Endothelial cell of umbilical vein (primary cell): ENCODE data around the gene NT5DC4. TPM values are rescaled to one million over a fixed set of nuclear protein-coding genes. Genes with fewer than 3 reads are reported as not detected.

Source experiments
- BruUV-seq: library from RNA; stranded (reverse); fragments of 400-500 nt; replicated peaks from 2 replicates; lab custom pipeline; 2021; lab: Mats Ljungman, UMichigan
- CTCF ChIA-PET: fragments of 300-600, 350-600 bp; sonication (Branson Sonifier 250); formaldehyde crosslinking; loops from one replicate; lab custom pipeline; 2021; ENCODE audit warnings: antibody characterized with exemption, inconsistent platforms; lab: Charles Lee
- POLR2A ChIA-PET: fragments of 300-600, 350-600 bp; sonication (Branson Sonifier 250); formaldehyde crosslinking; loops from one replicate; lab custom pipeline; 2021; ENCODE audit warnings: antibody characterized with exemption, inconsistent platforms; lab: Charles Lee
- DNase-seq: peaks from one replicate; pipeline ENCODE4 v3.0.0-alpha.2; 2011; ENCODE audit warnings: low read depth, low spot score
- FAIRE-seq: peaks from 2 replicates; lab custom pipeline; 2011; peaks lifted over from hg19 to GRCh38; lab: Jason Lieb, UNC
- H2AFZ ChIP-seq: 2 replicates; pipeline ENCODE4 v1.6.0; 2012; ENCODE audit warnings: low read depth, low read length, control low read depth, inconsistent platforms
- H3K27ac ChIP-seq: 2 replicates; pipeline ENCODE4 v1.5.1; 2011; ENCODE audit warnings: low read depth, mild to moderate bottlenecking, control low read depth, low read length, moderate library complexity; ENCODE audit not compliant: insufficient read depth
- H3K27me3 ChIP-seq, 2 experiments: 2 replicates each; pipeline versions ENCODE4 v1.6.0 to v1.6.1; 2011; ENCODE audit warnings: low read length in 2 of 2, mixed read lengths in 1 of 2; ENCODE audit not compliant: control insufficient read depth in 2 of 2, insufficient read depth in 2 of 2
- H3K36me3 ChIP-seq, 2 experiments: 2 replicates in 1 of 2; 3 replicates in 1 of 2; pipeline ENCODE4 v1.5.1; 2011; ENCODE audit warnings: low read length in 2 of 2, mild to moderate bottlenecking in 1 of 2, moderate library complexity in 1 of 2; ENCODE audit not compliant: control insufficient read depth in 2 of 2, insufficient read depth in 2 of 2; ENCODE audit errors: extremely low read depth in 1 of 2
- H3K4me1 ChIP-seq: 3 replicates; pipeline ENCODE4 v1.5.1; 2011; ENCODE audit warnings: mild to moderate bottlenecking, low read length; ENCODE audit not compliant: control insufficient read depth, insufficient read depth; ENCODE audit errors: extremely low read depth
- H3K4me2 ChIP-seq: 2 replicates; pipeline ENCODE4 v1.6.1; 2011; ENCODE audit warnings: low read length, control low read depth, mixed read lengths; ENCODE audit not compliant: insufficient read depth
- H3K4me3 ChIP-seq, 3 experiments: fragments of 200-600 bp in 1 of 3; sonication (generic), shearing (Covaris generic) in 1 of 3; replicated peaks in 1 of 3; 2 replicates each; pipeline ENCODE4 v1.5.1; 2011 to 2016; ENCODE audit warnings: control low read depth in 3 of 3, low read length in 3 of 3, mild to moderate bottlenecking in 2 of 3, inconsistent platforms in 1 of 3, low read depth in 1 of 3, moderate library complexity in 1 of 3; ENCODE audit not compliant: insufficient read depth in 1 of 3
- H3K79me2 ChIP-seq: 2 replicates; pipeline ENCODE4 v1.6.0; 2012; ENCODE audit warnings: low read length, inconsistent platforms; ENCODE audit not compliant: control insufficient read depth, insufficient read depth
- H3K9ac ChIP-seq: replicated peaks from 2 replicates; pipeline ENCODE3; 2011; ENCODE audit warnings: low read length, control low read depth; ENCODE audit not compliant: insufficient read depth; ENCODE audit errors: extremely low read depth
- H3K9me1 ChIP-seq: replicated peaks from 3 replicates; pipeline ENCODE4 v1.6.0; 2011; ENCODE audit warnings: mild to moderate bottlenecking, low read length; ENCODE audit not compliant: control insufficient read depth, insufficient read depth; ENCODE audit errors: extremely low read depth
- H3K9me3 ChIP-seq: replicated peaks from 2 replicates; pipeline ENCODE4 v1.5.1; 2012; ENCODE audit warnings: low read length, inconsistent platforms; ENCODE audit not compliant: control insufficient read depth, insufficient read depth
- H4K20me1 ChIP-seq: replicated peaks from 2 replicates; pipeline ENCODE3; 2011; ENCODE audit warnings: mild to moderate bottlenecking, low read length; ENCODE audit not compliant: control insufficient read depth, insufficient read depth; ENCODE audit errors: extremely low read depth
- CTCF ChIP-seq, 2 donors: IDR thresholded peaks; 1 replicate in 1 of 2; 2 replicates in 1 of 2; pipeline ENCODE4 v1.5.1; 2011; ENCODE audit warnings: low read length in 2 of 2, mild to moderate bottlenecking in 2 of 2, moderate library complexity in 2 of 2, control low read depth in 1 of 2, inconsistent platforms in 1 of 2, low read depth in 1 of 2; ENCODE audit not compliant: insufficient read depth in 1 of 2; ENCODE audit errors: extremely low read depth in 1 of 2
- EZH2 ChIP-seq: IDR thresholded peaks from 2 replicates; pipeline ENCODE4 v1.6.1; 2012; ENCODE audit warnings: borderline replicate concordance, low read depth, mild to moderate bottlenecking, moderate library complexity, low read length, inconsistent platforms; ENCODE audit not compliant: severe bottlenecking
- FOS ChIP-seq: IDR thresholded peaks from 2 replicates; pipeline ENCODE4 v1.6.1; 2011; ENCODE audit warnings: mild to moderate bottlenecking, low read length, moderate library complexity, borderline replicate concordance; ENCODE audit not compliant: insufficient read depth
- GATA2 ChIP-seq: IDR thresholded peaks from 2 replicates; pipeline ENCODE4 v1.7.0; 2011; ENCODE audit warnings: low read depth, mild to moderate bottlenecking, moderate library complexity, mixed read lengths, low read length; ENCODE audit not compliant: insufficient read length, insufficient read depth
- JUN ChIP-seq: IDR thresholded peaks from 2 replicates; pipeline ENCODE4 v1.6.1; 2011; ENCODE audit warnings: borderline replicate concordance, low read depth; ENCODE audit not compliant: insufficient read length, insufficient read depth
- MAX ChIP-seq: IDR thresholded peaks from 2 replicates; pipeline ENCODE4 v1.6.1; 2011; ENCODE audit not compliant: insufficient read depth, insufficient read length
- MYC ChIP-seq: IDR thresholded peaks from one replicate; pipeline ENCODE4 v1.6.1; 2011; ENCODE audit warnings: mild to moderate bottlenecking, low read depth, low read length
- POLR2A ChIP-seq: IDR thresholded peaks from 2 replicates; pipeline ENCODE4 v1.6.1; 2012; ENCODE audit warnings: low read depth, mild to moderate bottlenecking, control low read depth, low read length
- POLR2AphosphoS5 ChIP-seq: IDR thresholded peaks from 2 replicates; pipeline ENCODE4 v1.6.1; 2012; ENCODE audit warnings: low read depth, mild to moderate bottlenecking, control low read depth, low read length, moderate library complexity; ENCODE audit not compliant: insufficient read depth
- dilution Hi-C: fragments of 300-500 bp; cut with MboI; formaldehyde crosslinking; loops from one replicate; pipeline ENCODE4 v1.15.0; 2019; ENCODE audit warnings: low sequenced_read_pairs; ENCODE audit not compliant: extremely low pct_ligation_motif_present
- intact Hi-C: fragments of 100-400 bp; cut with micrococcal nuclease; formaldehyde crosslinking; loops from one replicate; pipeline ENCODE4 v1.10.0; 2022
- polyA plus RNA-seq, 4 experiments: library from polyadenylated mRNA; depleted of rRNA in 3 of 4; stranded (reverse) in 3 of 4; unstranded in 1 of 4; fragments of >200 nt; gene quantifications; 2 replicates each; pipeline versions ENCODE4 v1.2.1 to v1.2.3, GENCODE V29; 2011 to 2012; ENCODE audit warnings: missing spikeins in 1 of 4
- total RNA-seq: library from RNA; stranded (reverse); gene quantifications from 2 replicates; pipeline ENCODE4 v1.2.3, GENCODE V29; 2021

NT5DC4 gene
- total and polyA plus RNA-seq, 2 donors (not counting 3 experiments of a cell fraction or from before 2014, with no cell fraction given), result not detected

GRCh38 chr2:112728029-112728362 lies 7.2 kb downstream of the NT5DC4 start:
- Histone ChIP-seq H3K4me3 (no peak overlapping the region), H4K20me1 (no peaks in the 10 kb centered on the region), H3K4me2 (no peak overlapping the region), H3K9ac (no peak overlapping the region), H3K9me1 (no peaks in the 10 kb centered on the region), H3K79me2 (no peaks in the 10 kb centered on the region), H3K27me3 (no peaks in the 10 kb centered on the region), H3K4me1 (peaks cover 3% of the 10 kb centered on the region), H3K36me3 (no peaks in the 10 kb centered on the region), H3K27ac (no peak overlapping the region), H2AFZ (no peak overlapping the region), H3K9me3 (no peaks in the 10 kb centered on the region)
- FAIRE-seq (no peak), DNase-seq (no peak)
- ChIA-PET CTCF (interaction anchor here (0.8 to 9.1 kb wide), 14 partner anchors 9 to 247 kb away, joined by 3 to 207 read pairs (median 12); partner anchors contain the start of gene SLC20A1), POLR2A (no interaction called here)
- TF ChIP-seq GATA2 (no peak), EZH2 (no peak), POLR2A (no peak), JUN (no peak), FOS (no peak), POLR2AphosphoS5 (no peak), MYC (no peak), CTCF (IDR thresholded peaks at IDR 0.05; ENCODE audit: extremely low read depth in 1 of 2, insufficient read depth in 1 of 2, low read depth in 1 of 2, low read length in 2 of 2) (no peak), MAX (no peak)
- intact Hi-C loops (no loop called here), dilution Hi-C loops (no loop called here)
- no TSS peak for BruUV-seq
